HG02973 (cell line): ENCODE data around the gene MALRD1.

Source experiments
- ATAC-seq: cut with Tn5 transposase; IDR thresholded peaks from one replicate; pipeline ENCODE4 v1.9.1; 2021; ENCODE audit warnings: moderate library complexity; ENCODE audit not compliant: unreplicated experiment

The MALRD1 gene

DNA sequence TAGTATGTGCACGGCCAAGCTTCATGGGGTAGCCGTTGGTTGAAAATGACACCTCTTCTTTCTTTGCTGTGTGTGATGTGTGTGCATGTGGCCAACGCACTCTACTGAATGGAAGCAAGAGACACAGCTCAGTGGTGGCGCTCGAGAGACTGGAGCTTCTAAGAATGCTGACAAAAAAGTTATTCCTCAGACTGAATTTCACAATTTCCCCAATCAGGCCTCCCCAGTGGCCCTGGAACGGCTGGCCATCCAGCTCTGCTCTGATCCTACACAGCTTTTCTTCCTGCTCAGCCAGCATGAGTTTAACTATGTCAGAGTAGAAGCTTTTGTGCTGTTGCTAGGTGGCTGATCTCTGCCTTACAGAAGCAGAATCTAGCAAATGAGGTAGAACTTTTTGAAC lies 581.0 kb downstream of the MALRD1 start:
- no peak for ATAC-seq

GRCh38 chr10:19634163-19634562 lies 585.6 kb downstream of the MALRD1 start:
- no peak for ATAC-seq

GRCh38 chr10:19638182-19638895 lies 589.7 kb downstream of the MALRD1 start:
- ATAC-seq, result no peak

- no peak for ATAC-seq
Observed at GRCh38 chr10:19638896-19639233, 590.3 kb downstream of the MALRD1 start.

GRCh38 chr10:19640566-19641263 lies 592.1 kb downstream of the MALRD1 start:
- ATAC-seq, result no peak

GRCh38 chr10:19651549-19651948 lies 602.9 kb downstream of the MALRD1 start:
- ATAC-seq, result no peak

DNA sequence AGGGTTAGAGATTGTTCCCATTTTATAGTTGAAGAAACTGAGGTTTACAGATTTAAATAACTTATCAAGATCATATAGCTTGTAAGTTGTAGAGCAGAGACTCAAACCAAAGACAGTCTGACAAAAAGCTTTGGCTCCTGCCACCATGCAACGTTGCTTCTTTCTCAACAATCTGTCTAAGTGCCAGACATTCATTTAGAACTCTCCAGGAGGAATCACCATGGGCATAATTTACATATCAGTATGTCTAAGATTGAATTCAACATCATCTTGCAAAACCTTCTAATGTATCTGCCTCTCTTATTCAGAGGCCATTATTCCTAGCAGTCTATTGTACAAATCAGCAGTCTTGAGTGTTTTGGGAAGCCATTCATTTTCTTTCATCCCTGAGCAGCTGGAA lies 604.1 kb downstream of the MALRD1 start:
- no peak for ATAC-seq

DNA sequence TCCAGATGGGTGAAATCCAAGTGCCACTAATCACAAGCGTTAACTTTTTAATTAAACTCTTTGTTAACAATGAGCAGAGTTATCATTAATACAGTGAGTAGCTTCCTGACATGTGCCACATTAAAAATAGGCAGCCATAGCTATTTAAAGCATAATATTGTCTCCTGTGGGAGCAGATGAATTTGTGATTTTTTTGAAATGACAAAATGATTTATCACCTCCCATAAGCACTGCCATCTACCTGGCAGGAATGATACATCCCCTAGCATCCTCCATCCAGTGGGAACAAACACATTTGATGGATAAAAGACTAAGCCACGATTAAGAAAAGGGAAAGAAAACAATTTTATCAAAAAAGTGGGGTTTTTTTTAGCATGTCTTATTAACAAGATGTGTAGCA lies 605.3 kb downstream of the MALRD1 start:
- no peak for ATAC-seq

GRCh38 chr10:19654576-19654975 lies 606.0 kb downstream of the MALRD1 start:
- ATAC-seq, result no peak

DNA sequence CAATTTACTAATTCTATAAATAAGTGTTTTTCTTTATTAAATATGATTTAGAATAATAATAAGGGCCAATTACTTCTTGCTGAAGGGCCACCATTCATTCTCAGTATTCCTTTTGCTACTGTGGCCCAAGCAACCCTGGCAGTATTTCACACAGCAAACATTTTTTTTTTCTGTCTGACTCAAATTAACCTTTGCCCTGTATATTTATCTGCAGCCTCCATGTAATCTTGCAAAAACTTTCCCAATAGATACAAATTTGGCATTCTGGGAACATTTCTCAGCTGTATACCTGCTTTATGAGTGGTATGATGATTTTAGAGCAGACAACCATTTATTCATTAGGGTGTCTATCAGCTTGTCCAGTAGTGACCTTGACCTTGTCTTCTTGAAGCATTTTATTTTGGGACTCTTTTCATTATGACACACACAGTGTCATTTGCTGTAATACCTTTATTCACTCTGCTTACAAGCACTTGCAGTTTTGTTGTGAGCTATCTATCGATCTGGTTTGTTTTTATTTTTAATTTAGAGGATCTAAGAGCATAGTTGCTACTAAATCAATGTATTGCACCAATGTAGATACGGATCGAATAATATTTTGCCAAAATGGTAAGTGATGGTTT lies 607.9 kb downstream of the MALRD1 start:
- no peak for ATAC-seq

DNA sequence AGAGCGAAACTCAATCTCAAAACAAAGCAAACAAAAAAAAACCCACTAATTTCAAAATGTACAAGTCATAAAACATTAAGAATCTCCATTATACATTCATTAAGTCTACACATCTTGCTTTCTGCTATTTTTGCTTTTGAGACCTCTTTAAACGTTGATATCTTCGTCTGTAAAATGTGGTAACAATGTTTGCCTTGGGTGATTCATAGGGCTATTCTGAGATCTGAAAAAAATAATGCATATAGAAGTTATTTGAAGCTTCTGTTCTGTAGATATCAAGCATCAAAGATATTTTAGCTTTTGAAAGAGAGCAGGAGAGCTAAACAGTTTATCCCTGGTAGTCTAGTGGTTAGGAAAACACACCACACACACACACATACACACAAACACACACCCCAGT lies 609.5 kb downstream of the MALRD1 start:
- no peak for ATAC-seq

DNA sequence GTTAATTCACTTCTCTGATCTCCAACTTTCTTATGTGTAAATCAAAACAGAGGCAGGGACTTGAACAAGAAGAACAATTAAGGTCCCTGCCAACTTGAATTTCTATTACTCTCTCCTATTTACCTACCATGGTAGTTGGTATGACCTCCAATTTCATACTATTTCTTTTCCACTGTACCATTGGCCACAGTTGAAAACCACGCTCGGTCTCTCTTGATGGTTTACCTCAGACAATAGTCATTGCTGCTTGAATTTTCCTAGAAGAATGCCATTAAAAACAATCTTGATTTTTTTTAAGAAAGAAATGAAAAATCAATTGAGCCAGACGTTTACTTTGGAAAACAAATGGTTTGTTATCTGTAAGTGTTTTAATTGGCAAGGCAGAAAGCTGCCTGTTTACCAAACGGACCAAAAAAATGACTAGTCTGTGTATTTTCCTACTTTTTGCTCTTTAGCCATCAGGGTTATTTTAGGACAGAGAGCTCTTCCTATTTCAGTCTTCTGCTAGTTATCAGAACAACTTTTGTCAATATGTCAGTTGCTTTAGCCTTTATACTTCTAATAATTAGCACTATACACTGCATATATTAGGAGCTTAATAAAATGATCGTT lies 610.1 kb downstream of the MALRD1 start:
- no peak for ATAC-seq

DNA sequence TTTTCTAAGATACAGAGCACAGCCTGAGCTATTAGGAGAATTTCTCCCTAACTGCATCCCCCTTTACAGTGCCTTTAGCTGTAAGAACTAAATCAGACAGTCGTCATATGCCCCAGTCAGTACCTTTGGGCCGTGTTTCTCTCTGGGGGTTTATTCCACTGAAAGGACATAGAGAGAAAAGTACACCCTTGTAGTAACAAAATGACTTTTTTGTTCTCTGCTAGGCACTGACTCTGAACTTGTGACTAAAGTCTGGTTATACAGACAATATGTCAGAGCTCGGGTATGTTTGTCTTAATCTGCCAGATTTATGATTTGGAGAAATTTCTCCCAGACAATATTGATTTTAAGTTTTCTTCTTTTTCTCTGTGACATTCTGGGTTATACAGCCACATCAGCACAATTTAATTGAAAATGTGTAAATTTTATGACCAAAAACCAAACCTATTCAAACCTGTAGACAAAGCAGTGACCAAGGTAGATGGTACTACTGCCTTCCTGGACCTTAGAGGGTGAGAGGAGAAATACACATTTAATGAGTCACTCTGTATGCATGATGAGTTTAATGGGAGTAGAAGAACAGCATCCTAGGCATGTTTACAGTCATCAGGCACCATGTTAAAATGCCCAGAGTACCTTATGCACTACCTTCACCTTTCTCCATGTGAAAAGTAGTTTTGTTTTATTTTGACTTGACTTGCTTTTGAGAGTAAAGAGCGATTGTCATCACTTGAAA lies 611.5 kb downstream of the MALRD1 start:
- ATAC-seq, result no peak

- no peak for ATAC-seq
Observed at GRCh38 chr10:19663344-19663743, 614.7 kb downstream of the MALRD1 start.

DNA sequence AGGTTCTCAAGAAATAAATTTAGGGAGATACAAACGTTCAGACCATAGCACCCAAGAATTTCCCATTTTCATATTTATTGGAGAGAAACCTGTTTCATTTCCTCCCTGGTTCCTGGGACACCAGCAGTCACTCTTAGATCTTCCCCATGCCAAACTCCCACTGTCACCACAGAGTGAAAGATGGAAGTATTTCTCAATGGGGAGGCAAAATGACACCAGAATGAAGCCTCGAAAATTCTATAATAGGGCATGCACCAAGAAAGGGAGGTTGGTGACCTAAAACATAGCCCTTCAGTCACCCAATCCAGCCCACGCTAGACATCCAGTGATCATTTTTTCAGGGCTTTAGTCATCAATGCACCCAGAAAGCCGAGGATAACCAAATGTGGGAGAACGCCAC lies 619.5 kb downstream of the MALRD1 start:
- no peak for ATAC-seq

GRCh38 chr10:19676063-19676462 lies 627.5 kb downstream of the MALRD1 start:
- ATAC-seq, result no peak

- ATAC-seq, result no peak
Observed at GRCh38 chr10:19683356-19683755, 634.8 kb downstream of the MALRD1 start.

DNA sequence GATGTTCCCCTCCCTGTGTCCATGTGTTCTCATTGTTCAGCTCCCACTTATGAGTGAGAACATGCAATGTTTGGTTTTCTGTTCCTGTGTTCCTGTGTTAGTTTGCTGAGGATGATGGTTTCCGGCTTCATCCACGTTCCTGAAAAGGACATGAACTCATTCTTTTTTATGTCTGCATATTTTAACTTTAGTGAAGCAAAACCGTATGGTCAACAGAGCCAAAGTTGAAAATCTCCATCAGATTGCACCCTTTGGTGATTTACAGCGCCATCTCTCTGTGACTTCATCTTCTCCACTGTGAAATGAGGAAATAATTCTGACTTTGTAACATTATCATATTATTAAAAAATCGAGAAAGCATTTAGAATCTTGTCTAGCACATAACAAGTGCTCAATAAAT lies 635.4 kb downstream of the MALRD1 start:
- no peak for ATAC-seq

DNA sequence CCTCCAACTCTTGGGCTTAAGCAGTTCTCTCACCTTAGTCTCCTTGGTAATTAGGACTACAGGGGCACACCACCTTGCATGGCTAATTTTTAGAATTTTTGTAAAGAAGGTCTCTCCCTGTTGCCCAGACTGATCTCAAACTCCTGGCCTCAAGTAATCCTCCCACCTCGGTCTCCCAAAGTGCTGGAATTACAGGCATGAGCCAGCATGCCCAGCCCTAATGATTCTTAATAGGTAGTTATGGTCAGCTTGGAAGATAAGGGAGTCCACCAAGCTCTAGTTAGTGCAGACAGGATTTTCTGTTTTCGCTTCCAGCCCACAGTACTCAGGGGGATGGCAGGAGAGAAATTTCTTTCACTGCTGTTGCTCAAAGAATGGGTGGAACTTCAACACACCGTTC lies 639.7 kb downstream of the MALRD1 start:
- no peak for ATAC-seq

- ATAC-seq, result no peak
Observed at GRCh38 chr10:19689231-19689630, 640.6 kb downstream of the MALRD1 start.

GRCh38 chr10:19699299-19699698 lies 650.7 kb downstream of the MALRD1 start:
- ATAC-seq, result no peak
